Measurements from ENCODE around the gene OSGIN1. TPM values are rescaled to one million over a fixed set of nuclear protein-coding genes. Genes with fewer than 3 reads are reported as not detected.

Gene OSGIN1
- total and polyA plus RNA-seq, 12 donors, result 3.2 to 14.5 (median 5.5) TPM

DNA sequence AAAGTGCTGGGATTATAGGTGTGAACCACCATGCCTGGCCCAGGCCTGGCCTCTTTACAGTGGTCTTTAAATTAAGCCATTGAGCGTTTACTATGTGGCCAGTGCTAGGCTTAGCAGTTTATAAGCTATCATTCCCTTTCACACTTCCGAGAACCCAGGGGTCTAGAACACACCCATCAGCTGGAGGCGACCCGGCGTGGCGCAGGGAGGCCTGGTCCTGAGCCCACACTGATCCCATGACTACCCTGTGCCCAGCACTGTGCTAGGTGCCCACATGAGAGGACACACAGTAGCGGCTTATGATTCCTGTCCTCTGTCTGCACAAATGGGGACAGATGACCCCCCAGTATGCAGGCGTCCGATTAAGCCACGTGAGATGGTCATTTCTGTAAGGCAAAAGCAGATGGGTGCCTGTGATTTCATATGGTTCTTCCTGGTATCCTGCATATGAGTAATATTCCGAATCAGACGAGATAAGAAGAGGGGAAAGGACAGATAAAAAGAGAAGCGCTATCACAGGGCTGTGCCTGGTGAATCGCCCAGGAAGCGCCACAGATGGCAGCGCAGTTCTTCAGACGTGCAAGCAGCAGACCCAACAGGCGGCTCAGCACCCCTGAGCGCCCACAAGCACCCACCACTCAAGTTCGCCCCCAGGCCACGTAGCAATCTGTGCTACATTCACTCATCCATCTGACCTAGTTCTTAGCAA lies 5.3 kb downstream of the OSGIN1 start:
- Histone ChIP-seq H3K27me3 (no peaks in the 10 kb centered on the region), H3K9me3 (no peaks in the 10 kb centered on the region), H3K4me1 (peaks cover 7 to 45% (median 27%) of the 10 kb centered on the region in 9 donors), H3K27ac (peak overlapping the region in 8 of 10 donors; percentile 34 to 73 (median 61)), H3K36me3 (peaks cover 0 to 52% (median 5%) of the 10 kb centered on the region in 9 donors), H3K4me3 (no peak overlapping the region)
- ATAC-seq (no peak), DNase-seq (no peak)
- TF ChIP-seq, protein P1, sequence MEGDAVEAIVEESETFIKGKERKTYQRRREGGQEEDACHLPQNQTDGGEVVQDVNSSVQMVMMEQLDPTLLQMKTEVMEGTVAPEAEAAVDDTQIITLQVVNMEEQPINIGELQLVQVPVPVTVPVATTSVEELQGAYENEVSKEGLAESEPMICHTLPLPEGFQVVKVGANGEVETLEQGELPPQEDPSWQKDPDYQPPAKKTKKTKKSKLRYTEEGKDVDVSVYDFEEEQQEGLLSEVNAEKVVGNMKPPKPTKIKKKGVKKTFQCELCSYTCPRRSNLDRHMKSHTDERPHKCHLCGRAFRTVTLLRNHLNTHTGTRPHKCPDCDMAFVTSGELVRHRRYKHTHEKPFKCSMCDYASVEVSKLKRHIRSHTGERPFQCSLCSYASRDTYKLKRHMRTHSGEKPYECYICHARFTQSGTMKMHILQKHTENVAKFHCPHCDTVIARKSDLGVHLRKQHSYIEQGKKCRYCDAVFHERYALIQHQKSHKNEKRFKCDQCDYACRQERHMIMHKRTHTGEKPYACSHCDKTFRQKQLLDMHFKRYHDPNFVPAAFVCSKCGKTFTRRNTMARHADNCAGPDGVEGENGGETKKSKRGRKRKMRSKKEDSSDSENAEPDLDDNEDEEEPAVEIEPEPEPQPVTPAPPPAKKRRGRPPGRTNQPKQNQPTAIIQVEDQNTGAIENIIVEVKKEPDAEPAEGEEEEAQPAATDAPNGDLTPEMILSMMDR (IDR thresholded peaks at IDR 0.05), result no peak
- intact Hi-C loops (cut with DNase I), result loop anchor here in 5 of 10 donors (2.0 to 10.0 kb wide), 6 partner anchors 104 to 527 kb away; partner anchors contain the start of gene TAF1C (in 2 of the 5)
- 78 to 79% methylated on average over 21 of the region's 21 CpGs for WGBS, 2 donors

DNA sequence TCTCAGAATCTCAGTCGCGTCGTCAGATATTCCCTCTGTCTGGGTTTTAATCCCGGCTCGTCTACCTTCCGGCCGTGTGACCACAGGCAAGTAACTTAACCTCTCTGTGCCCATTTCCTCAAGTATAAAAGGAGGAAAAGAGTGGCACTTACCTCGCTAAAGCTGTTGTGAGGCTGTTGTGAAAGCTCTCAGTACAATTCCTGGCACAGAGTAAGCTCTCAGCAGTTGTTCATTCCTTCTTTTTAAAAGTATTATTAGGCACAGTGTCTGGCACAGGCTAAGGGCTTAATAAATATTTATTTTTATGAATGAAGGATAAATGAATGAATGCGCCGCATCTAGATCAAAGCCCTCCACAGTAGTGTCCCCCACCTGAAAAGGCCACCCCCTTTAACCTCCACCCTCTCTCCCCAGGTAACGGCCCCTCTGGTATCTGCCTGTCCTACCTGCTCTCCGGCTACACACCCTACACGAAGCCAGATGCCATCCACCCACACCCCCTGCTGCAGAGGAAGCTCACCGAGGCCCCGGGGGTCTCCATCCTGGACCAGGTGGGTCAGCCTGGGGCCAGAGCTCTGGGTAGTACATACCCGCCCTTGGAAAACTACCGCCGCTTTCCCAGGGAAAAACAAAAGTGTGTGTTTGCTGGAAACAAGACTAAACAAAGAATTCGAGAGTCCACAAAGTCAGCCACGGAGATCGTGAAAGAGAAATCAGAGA lies 6.0 kb downstream of the OSGIN1 start:
- Histone ChIP-seq H3K4me1 (peaks cover 4 to 44% (median 21%) of the 10 kb centered on the region in 9 donors), H3K4me3 (no peak overlapping the region), H3K9me3 (no peaks in the 10 kb centered on the region), H3K36me3 (peaks cover 0 to 57% (median 5%) of the 10 kb centered on the region in 9 donors), H3K27ac (peak overlapping the region; percentile 0 to 73 (median 56)), H3K27me3 (no peaks in the 10 kb centered on the region)
- ATAC-seq, result no peak
- DNase-seq, result no peak
- intact Hi-C loops (cut with DNase I), result loop anchor here in 5 of 10 donors (2.0 to 10.0 kb wide), 6 partner anchors 103 to 526 kb away; partner anchors contain the start of gene TAF1C (in 2 of the 5)
- TF ChIP-seq, protein P1 (IDR thresholded peaks at IDR 0.05), result no peak
- WGBS, 2 donors, result 72 to 80% methylated on average over 21 of the region's 21 CpGs

GRCh38 chr16:83959656-83960434 lies 6.8 kb downstream of the OSGIN1 start:
- Histone ChIP-seq H3K27ac (peak overlapping the region in 9 of 10 donors; percentile 0 to 73 (median 57)), H3K4me3 (no peak overlapping the region), H3K27me3 (no peaks in the 10 kb centered on the region), H3K4me1 (peaks cover 0 to 36% (median 12%) of the 10 kb centered on the region in 9 donors), H3K36me3 (peaks cover 0 to 57% (median 5%) of the 10 kb centered on the region in 9 donors), H3K9me3 (no peaks in the 10 kb centered on the region)
- 76% methylated on average over 12 of the region's 12 CpGs for WGBS, 2 donors
- intact Hi-C loops (cut with DNase I), result loop anchor here in 9 of 10 donors (2.0 to 10.0 kb wide), 8 partner anchors 102 to 525 kb away; partner anchors contain the start of gene TAF1C (in 4 of the 9)
- TF ChIP-seq, protein P1 (IDR thresholded peaks at IDR 0.05), result no peak
- peak; percentile 35 to 50 for DNase-seq
- peak in 4 of 8 donors; percentile 8 to 41 (median 27) for ATAC-seq

All from heart right ventricle (tissue), 16 donors.